IMR-90 (cell line): ENCODE data around the gene PDZD2. TPM values are rescaled to one million over a fixed set of nuclear protein-coding genes. Genes with fewer than 3 reads are reported as not detected.

Experiments used
- ATAC-seq: fragments of 200-7000 bp; cut with Tn5 transposase; 2 replicates; pipeline ENCODE4 v1.9.1; 2020; ENCODE audit warnings: low read depth, mild to moderate bottlenecking, moderate library complexity
- BruUV-seq: library from RNA; stranded (reverse); fragments of 400-500 nt; replicated peaks from 2 replicates; lab custom pipeline; 2021; lab: Mats Ljungman, UMichigan
- CTCF ChIA-PET: fragments of 300-600 bp; formaldehyde crosslinking; extraction: SDS; loops from one replicate; lab custom pipeline; 2021; ENCODE audit warnings: antibody characterized with exemption; lab: Yijun Ruan, JAX
- POLR2A ChIA-PET: fragments of 300-600 bp; sonication (Branson Sonifier 250); formaldehyde crosslinking; loops from one replicate; lab custom pipeline; 2022; ENCODE audit warnings: antibody characterized with exemption; ENCODE audit not compliant: unreplicated experiment; lab: Charles Lee
- DNase-seq: peaks from one replicate; pipeline ENCODE4 v3.0.0; 2013
- H2AFZ ChIP-seq: replicated peaks from 2 replicates; pipeline ENCODE3; 2013; ENCODE audit warnings: low read length, mild to moderate bottlenecking; ENCODE audit not compliant: poor library complexity
- H2AK5ac ChIP-seq: 2 replicates; pipeline ENCODE4 v1.6.1; 2013; ENCODE audit warnings: low read depth, low read length, inconsistent platforms
- H2AK9ac ChIP-seq: replicated peaks from 2 replicates; pipeline ENCODE3; 2013; ENCODE audit warnings: mild to moderate bottlenecking, low read depth, low read length, moderate library complexity; ENCODE audit not compliant: poor library complexity
- H2BK120ac ChIP-seq: 2 replicates; pipeline ENCODE4 v1.6.1; 2013; ENCODE audit warnings: low read depth, low read length, inconsistent platforms
- H2BK15ac ChIP-seq: 3 replicates; pipeline ENCODE4 v1.6.1; 2013; ENCODE audit warnings: low read depth, low read length, inconsistent platforms
- H2BK20ac ChIP-seq: 2 replicates; pipeline ENCODE4 v1.6.1; 2013; ENCODE audit warnings: low read depth, mild to moderate bottlenecking, inconsistent platforms, low read length, moderate library complexity
- H2BK5ac ChIP-seq: 2 replicates; pipeline ENCODE4 v1.6.1; 2013; ENCODE audit warnings: mild to moderate bottlenecking, low read depth, low read length, inconsistent platforms; ENCODE audit not compliant: poor library complexity, severe bottlenecking
- H3K14ac ChIP-seq: replicated peaks from 2 replicates; pipeline ENCODE4 v1.6.1; 2013; ENCODE audit warnings: low read depth, low read length, inconsistent platforms
- H3K18ac ChIP-seq: 2 replicates; pipeline ENCODE4 v1.6.1; 2013; ENCODE audit warnings: low read depth, low read length, control low read depth
- H3K23ac ChIP-seq: 2 replicates; pipeline ENCODE4 v1.6.1; 2013; ENCODE audit warnings: low read depth, low read length, inconsistent platforms
- H3K27ac ChIP-seq: 2 replicates; pipeline ENCODE4 v1.5.1; 2013; ENCODE audit warnings: mild to moderate bottlenecking, control low read depth, low read length; ENCODE audit not compliant: insufficient read depth
- H3K27me3 ChIP-seq: 2 replicates; pipeline ENCODE4 v1.6.1; 2013; ENCODE audit warnings: low read length; ENCODE audit not compliant: control insufficient read depth, insufficient read depth
- H3K36me3 ChIP-seq: 2 replicates; pipeline ENCODE4 v1.6.1; 2013; ENCODE audit warnings: low read length, mixed read lengths; ENCODE audit not compliant: control insufficient read depth, insufficient read depth
- H3K4ac ChIP-seq: 2 replicates; pipeline ENCODE4 v1.6.1; 2013; ENCODE audit warnings: low read depth, low read length, inconsistent platforms
- H3K4me1 ChIP-seq: 2 replicates; pipeline ENCODE4 v1.6.1; 2013; ENCODE audit warnings: low read length, mixed read lengths; ENCODE audit not compliant: control insufficient read depth, insufficient read depth
- H3K4me2 ChIP-seq: 2 replicates; pipeline ENCODE4 v1.6.1; 2013; ENCODE audit warnings: low read depth, mild to moderate bottlenecking, control low read depth, low read length, moderate library complexity
- H3K4me3 ChIP-seq: 2 replicates; pipeline ENCODE4 v1.5.1; 2013; ENCODE audit warnings: low read depth, mild to moderate bottlenecking, control low read depth, low read length, moderate library complexity; ENCODE audit not compliant: insufficient read depth
- H3K56ac ChIP-seq: 2 replicates; pipeline ENCODE4 v1.6.1; 2013; ENCODE audit warnings: low read length, inconsistent platforms; ENCODE audit not compliant: insufficient read depth; ENCODE audit errors: extremely low read depth
- H3K79me1 ChIP-seq, 2 experiments: 2 replicates each; pipeline ENCODE4 v1.6.1; 2013; ENCODE audit warnings: low read length in 2 of 2, inconsistent platforms in 1 of 2, low read depth in 1 of 2
- H3K9ac ChIP-seq: 2 replicates; pipeline ENCODE4 v1.6.1; 2013; ENCODE audit warnings: low read depth, low read length, control low read depth
- H3K9me1 ChIP-seq: 2 replicates; pipeline ENCODE4 v1.6.1; 2013; ENCODE audit warnings: low read length, inconsistent platforms; ENCODE audit not compliant: insufficient read depth
- H3K9me3 ChIP-seq: 2 replicates; pipeline ENCODE4 v1.6.1; 2013; ENCODE audit warnings: low read length; ENCODE audit not compliant: control insufficient read depth, insufficient read depth
- H4K20me1 ChIP-seq: 2 replicates; pipeline ENCODE4 v1.6.1; 2013; ENCODE audit warnings: low read length, inconsistent platforms; ENCODE audit not compliant: insufficient read depth
- H4K5ac ChIP-seq: 2 replicates; pipeline ENCODE4 v1.6.1; 2013; ENCODE audit warnings: mild to moderate bottlenecking, low read depth, low read length, control low read depth
- H4K8ac ChIP-seq, 2 experiments: 2 replicates each; pipeline ENCODE4 v1.6.1; 2013; ENCODE audit warnings: low read depth in 2 of 2, low read length in 2 of 2, control low read depth in 1 of 2, inconsistent platforms in 1 of 2
- H4K91ac ChIP-seq: 2 replicates; pipeline ENCODE4 v1.6.1; 2013; ENCODE audit warnings: low read depth, low read length, inconsistent platforms; ENCODE audit not compliant: insufficient read depth
- CEBPB ChIP-seq: IDR thresholded peaks from 2 replicates; pipeline ENCODE4 v1.6.1; 2012; ENCODE audit warnings: low read depth, low read length, improper control_type of control experiment
- SMC3 ChIP-seq: fragments of 150-350 bp; IDR thresholded peaks from 2 replicates; pipeline ENCODE4 v1.6.1; 2016; ENCODE audit warnings: low read depth, mild to moderate bottlenecking, antibody characterized with exemption, low read length, moderate library complexity
- WGBS, 2 experiments: methylation state at CpG; one replicate each; pipeline versions ENCODE4 v1.1.5 to v1.1.7; 2013; ENCODE audit warnings: missing lambda C conversion rate in 2 of 2; ENCODE audit not compliant: insufficient read length in 1 of 2; ENCODE audit errors: extremely low coverage in 2 of 2; 5-methylcytosine and 5-hydroxymethylcytosine counted together
- dilution Hi-C: fragments of 300-500 bp; cut with HindIII; formaldehyde crosslinking; loops from one replicate; pipeline ENCODE4 v1.14.3; 2018; ENCODE audit warnings: low sequenced_read_pairs; ENCODE audit not compliant: unreplicated experiment
- in situ Hi-C: fragments of 300-500 bp; cut with MboI; formaldehyde crosslinking; loops from 3 replicates; pipeline ENCODE4 v1.14.3; 2019; ENCODE audit warnings: low sequenced_read_pairs, inconsistent platforms, mixed read lengths
- intact Hi-C: fragments of 100-400 bp; cut with micrococcal nuclease; formaldehyde crosslinking; loops from 2 replicates; pipeline ENCODE4 v1.10.0; 2022
- polyA plus RNA-seq, 3 experiments: library from polyadenylated mRNA; depleted of rRNA; stranded (reverse); fragments of >200 nt; gene quantifications; 2 replicates each; pipeline ENCODE4 v1.2.3, GENCODE V29; 2012; ENCODE audit warnings: low replicate concordance in 1 of 3
- total RNA-seq: library from RNA; depleted of rRNA; stranded (reverse); fragments of >200 nt; gene quantifications from 2 replicates; pipeline ENCODE4 v1.2.3, GENCODE V29; 2012
- TF ChIP-seq, protein P1 (sequence below): fragments of 150-350 bp; IDR thresholded peaks from 2 replicates; pipeline ENCODE4 v1.6.1; 2017; ENCODE audit warnings: mild to moderate bottlenecking, antibody characterized with exemption, low read length, low read depth
- TF ChIP-seq, protein P2 (sequence below): conservative IDR thresholded peaks from 2 replicates; pipeline ENCODE4 v1.5.1; 2012; ENCODE audit warnings: mild to moderate bottlenecking, low read depth, low read length, improper control_type of control experiment
- TF ChIP-seq, protein P3 (sequence below): fragments of 150-350 bp; IDR thresholded peaks from 2 replicates; pipeline ENCODE4 v1.6.1; 2016; ENCODE audit warnings: low read depth, mild to moderate bottlenecking, low read length, moderate library complexity, borderline replicate concordance

Gene PDZD2
- total and polyA plus RNA-seq, 2 of the 4 experiments (the other 2 are of a cell fraction): under 0.01 to 0.02 TPM

DNA sequence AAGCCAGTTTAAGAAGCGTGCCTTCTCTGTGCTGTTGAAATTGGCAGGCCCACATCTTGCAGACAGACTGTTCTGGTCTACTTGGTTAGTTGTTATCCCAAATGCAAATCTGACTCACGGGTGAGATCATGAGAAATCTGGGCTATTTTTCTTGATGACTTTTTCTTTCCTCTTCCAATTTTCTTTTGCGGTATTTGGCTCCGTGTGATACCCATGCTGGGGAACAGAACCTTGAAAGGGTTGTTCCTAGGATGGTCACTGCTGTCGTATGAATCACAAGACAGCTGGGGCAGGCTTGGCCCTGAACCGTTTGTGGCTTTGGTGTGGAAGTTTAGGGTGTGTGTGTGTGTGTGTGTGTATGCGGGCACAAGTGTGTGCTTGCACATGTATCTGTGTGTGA is 24.6 kb downstream of the PDZD2 start:
- Histone ChIP-seq H4K5ac (no peak overlapping the region), H3K4me2 (no peak overlapping the region), H2AFZ (no peak overlapping the region), H3K56ac (no peak overlapping the region), H3K23ac (no peak overlapping the region), H2AK9ac (no peak overlapping the region), H2BK15ac (no peak overlapping the region), H3K14ac (no peak overlapping the region), H3K27me3 (peaks cover 4% of the 10 kb centered on the region), H2AK5ac (no peak overlapping the region), H4K20me1 (no peaks in the 10 kb centered on the region), H3K4ac (no peak overlapping the region), H3K4me1 (no peaks in the 10 kb centered on the region), H3K36me3 (no peaks in the 10 kb centered on the region), H2BK120ac (no peak overlapping the region), H2BK20ac (no peak overlapping the region), H3K18ac (no peak overlapping the region), H3K4me3 (no peak overlapping the region), H3K9me3 (no peaks in the 10 kb centered on the region), H2BK5ac (no peak overlapping the region), H3K27ac (no peak overlapping the region), H4K91ac (no peak overlapping the region), H3K9ac (no peak overlapping the region), H3K9me1 (no peaks in the 10 kb centered on the region), H4K8ac (no peak overlapping the region), H3K79me1 (no peaks in the 10 kb centered on the region)
- no TSS peak for BruUV-seq
- TF ChIP-seq, protein P1, sequence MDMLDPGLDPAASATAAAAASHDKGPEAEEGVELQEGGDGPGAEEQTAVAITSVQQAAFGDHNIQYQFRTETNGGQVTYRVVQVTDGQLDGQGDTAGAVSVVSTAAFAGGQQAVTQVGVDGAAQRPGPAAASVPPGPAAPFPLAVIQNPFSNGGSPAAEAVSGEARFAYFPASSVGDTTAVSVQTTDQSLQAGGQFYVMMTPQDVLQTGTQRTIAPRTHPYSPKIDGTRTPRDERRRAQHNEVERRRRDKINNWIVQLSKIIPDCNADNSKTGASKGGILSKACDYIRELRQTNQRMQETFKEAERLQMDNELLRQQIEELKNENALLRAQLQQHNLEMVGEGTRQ: no peak
- TF ChIP-seq, protein P2, sequence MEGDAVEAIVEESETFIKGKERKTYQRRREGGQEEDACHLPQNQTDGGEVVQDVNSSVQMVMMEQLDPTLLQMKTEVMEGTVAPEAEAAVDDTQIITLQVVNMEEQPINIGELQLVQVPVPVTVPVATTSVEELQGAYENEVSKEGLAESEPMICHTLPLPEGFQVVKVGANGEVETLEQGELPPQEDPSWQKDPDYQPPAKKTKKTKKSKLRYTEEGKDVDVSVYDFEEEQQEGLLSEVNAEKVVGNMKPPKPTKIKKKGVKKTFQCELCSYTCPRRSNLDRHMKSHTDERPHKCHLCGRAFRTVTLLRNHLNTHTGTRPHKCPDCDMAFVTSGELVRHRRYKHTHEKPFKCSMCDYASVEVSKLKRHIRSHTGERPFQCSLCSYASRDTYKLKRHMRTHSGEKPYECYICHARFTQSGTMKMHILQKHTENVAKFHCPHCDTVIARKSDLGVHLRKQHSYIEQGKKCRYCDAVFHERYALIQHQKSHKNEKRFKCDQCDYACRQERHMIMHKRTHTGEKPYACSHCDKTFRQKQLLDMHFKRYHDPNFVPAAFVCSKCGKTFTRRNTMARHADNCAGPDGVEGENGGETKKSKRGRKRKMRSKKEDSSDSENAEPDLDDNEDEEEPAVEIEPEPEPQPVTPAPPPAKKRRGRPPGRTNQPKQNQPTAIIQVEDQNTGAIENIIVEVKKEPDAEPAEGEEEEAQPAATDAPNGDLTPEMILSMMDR: no peak
- TF ChIP-seq, protein P3, sequence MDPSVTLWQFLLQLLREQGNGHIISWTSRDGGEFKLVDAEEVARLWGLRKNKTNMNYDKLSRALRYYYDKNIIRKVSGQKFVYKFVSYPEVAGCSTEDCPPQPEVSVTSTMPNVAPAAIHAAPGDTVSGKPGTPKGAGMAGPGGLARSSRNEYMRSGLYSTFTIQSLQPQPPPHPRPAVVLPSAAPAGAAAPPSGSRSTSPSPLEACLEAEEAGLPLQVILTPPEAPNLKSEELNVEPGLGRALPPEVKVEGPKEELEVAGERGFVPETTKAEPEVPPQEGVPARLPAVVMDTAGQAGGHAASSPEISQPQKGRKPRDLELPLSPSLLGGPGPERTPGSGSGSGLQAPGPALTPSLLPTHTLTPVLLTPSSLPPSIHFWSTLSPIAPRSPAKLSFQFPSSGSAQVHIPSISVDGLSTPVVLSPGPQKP: no peak
- TF ChIP-seq CEBPB (no peak), SMC3 (no peak)
- WGBS, 2 experiments: 20% methylated on average over 1 of the region's 7 CpGs; no CpG with 5 or more reads in 1 of the 2 experiments
- intact Hi-C loops: no loop called here
- ChIA-PET POLR2A (no interaction called here), CTCF (no interaction called here)
- peak; percentile 2 for DNase-seq
- dilution Hi-C loops: no loop called here
- no peak for ATAC-seq
- in situ Hi-C loops: no loop called here
